ENCODE data around the gene CPT1B.
"Not testable (repeated sequence)": the region's sequence is repeated elsewhere in the genome, so short reads cannot be mapped to it uniquely, and the experiment has no call there.

GRCh38 chr22:50520184-50520583 is 58.0 kb downstream of the CPT1B start:
- TF ChIP-seq, protein P1, sequence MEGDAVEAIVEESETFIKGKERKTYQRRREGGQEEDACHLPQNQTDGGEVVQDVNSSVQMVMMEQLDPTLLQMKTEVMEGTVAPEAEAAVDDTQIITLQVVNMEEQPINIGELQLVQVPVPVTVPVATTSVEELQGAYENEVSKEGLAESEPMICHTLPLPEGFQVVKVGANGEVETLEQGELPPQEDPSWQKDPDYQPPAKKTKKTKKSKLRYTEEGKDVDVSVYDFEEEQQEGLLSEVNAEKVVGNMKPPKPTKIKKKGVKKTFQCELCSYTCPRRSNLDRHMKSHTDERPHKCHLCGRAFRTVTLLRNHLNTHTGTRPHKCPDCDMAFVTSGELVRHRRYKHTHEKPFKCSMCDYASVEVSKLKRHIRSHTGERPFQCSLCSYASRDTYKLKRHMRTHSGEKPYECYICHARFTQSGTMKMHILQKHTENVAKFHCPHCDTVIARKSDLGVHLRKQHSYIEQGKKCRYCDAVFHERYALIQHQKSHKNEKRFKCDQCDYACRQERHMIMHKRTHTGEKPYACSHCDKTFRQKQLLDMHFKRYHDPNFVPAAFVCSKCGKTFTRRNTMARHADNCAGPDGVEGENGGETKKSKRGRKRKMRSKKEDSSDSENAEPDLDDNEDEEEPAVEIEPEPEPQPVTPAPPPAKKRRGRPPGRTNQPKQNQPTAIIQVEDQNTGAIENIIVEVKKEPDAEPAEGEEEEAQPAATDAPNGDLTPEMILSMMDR (conservative IDR thresholded peaks at IDR 0.05; ENCODE audit: low read depth, low read length), result not testable (repeated sequence)
- not testable (repeated sequence) for TF ChIP-seq EZH2 (IDR thresholded peaks at IDR 0.05; ENCODE audit: low read length, unreplicated experiment); EZH2phosphoT487 (IDR thresholded peaks at IDR 0.05; ENCODE audit: borderline replicate concordance, low read length)

All from PC-3 (cell line).